ENCODE results near the gene OXA1L.

DNA sequence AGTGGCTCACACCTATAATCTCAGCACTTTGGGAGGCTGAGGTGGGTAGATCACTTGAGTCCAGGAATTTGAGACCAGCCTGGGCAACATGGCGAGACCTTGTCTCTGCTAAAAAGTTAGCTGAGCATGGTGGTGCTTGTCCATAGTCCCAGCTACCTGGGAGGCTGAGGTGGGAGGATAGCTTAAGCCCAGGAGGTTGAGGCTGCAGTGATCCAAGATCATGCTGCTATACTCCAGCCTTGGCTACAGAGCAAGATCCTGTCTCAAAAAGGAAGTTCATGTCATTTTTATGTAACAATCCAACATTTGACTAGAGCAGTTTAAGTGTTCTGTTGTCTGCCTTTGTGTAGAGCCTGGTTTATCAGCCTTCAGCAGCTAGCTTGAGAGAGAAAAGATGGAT, 6.2 kb downstream of the OXA1L start:
- TF ChIP-seq SP1 (IDR thresholded peaks at IDR 0.05) (no peak), FOXK2 (IDR thresholded peaks at IDR 0.05) (no peak), SUZ12 (IDR thresholded peaks at IDR 0.05) (no peak), ARNT (IDR thresholded peaks at IDR 0.05) (no peak), ELF4 (IDR thresholded peaks at IDR 0.05) (no peak), LEF1 (IDR thresholded peaks at IDR 0.05; ENCODE audit: borderline replicate concordance) (no peak), FOXM1 (IDR thresholded peaks at IDR 0.05; ENCODE audit: borderline replicate concordance) (no peak), FOXA1 (IDR thresholded peaks at IDR 0.05) (no peak), ZNF384 (IDR thresholded peaks at IDR 0.05) (no peak), PKNOX1 (IDR thresholded peaks at IDR 0.05) (no peak), HDGF (IDR thresholded peaks at IDR 0.05; ENCODE audit: borderline replicate concordance) (no peak), BHLHE40 (IDR thresholded peaks at IDR 0.05; ENCODE audit: borderline replicate concordance) (no peak), TARDBP (IDR thresholded peaks at IDR 0.05) (no peak), L3MBTL2 (conservative IDR thresholded peaks at IDR 0.05) (no peak)

All from HEK293T (cell line).